Upper lobe of right lung (tissue), 1 donor: ENCODE measurements around the gene FNIP1. TPM values are rescaled to one million over a fixed set of nuclear protein-coding genes. Genes with fewer than 3 reads are reported as not detected.

Source experiments
- ATAC-seq: fragments of 200-7000 bp; cut with Tn5 transposase; one replicate; pipeline ENCODE4 v1.9.1; 2020; ENCODE audit warnings: mild to moderate bottlenecking, moderate library complexity
- DNase-seq: peaks from one replicate; pipeline ENCODE4 v3.0.0-alpha.2; 2020
- H3K27ac ChIP-seq: fragments of 200-600 bp; one replicate; pipeline ENCODE4 v1.8.0; 2022
- H3K27me3 ChIP-seq: fragments of 200-600 bp; one replicate; pipeline ENCODE4 v1.8.0; 2022; ENCODE audit warnings: mild to moderate bottlenecking
- H3K36me3 ChIP-seq: fragments of 200-600 bp; one replicate; pipeline ENCODE4 v1.8.0; 2022
- H3K4me1 ChIP-seq: fragments of 200-600 bp; one replicate; pipeline ENCODE4 v1.8.0; 2022
- H3K4me3 ChIP-seq: fragments of 200-600 bp; one replicate; pipeline ENCODE4 v1.8.0; 2022; ENCODE audit warnings: mild to moderate bottlenecking
- H3K9me3 ChIP-seq: fragments of 200-600 bp; one replicate; pipeline ENCODE4 v1.8.0; 2022
- CTCF ChIP-seq: fragments of 200-600 bp; IDR thresholded peaks from one replicate; pipeline ENCODE4 v1.8.0; 2022; ENCODE audit warnings: antibody characterized with exemption
- intact Hi-C: fragments of 100-400 bp; cut with DNase I; formaldehyde crosslinking; loops from one replicate; pipeline ENCODE4 v1.11.0; 2022
- total RNA-seq: library from RNA; stranded (reverse); fragmentation: NEBNext Ultra II Directional; extraction: Animal tissue kit (Norgen Biotek cat#: 25700); gene quantifications from one replicate; pipeline ENCODE4 v1.2.1, GENCODE V29; 2021
- donor health status: DM: no; HTN: yes; CAD: no; lungs with severe emphysema.

The FNIP1 gene
- total RNA-seq, 1 donor from 2014 or later = 42.7 TPM

GRCh38 chr5:131608597-131608996 lies 188.2 kb downstream of the FNIP1 start:
- Histone ChIP-seq H3K27me3 (no peaks in the 10 kb centered on the region), H3K36me3 (no peaks in the 10 kb centered on the region), H3K4me1 (peaks cover 6% of the 10 kb centered on the region), H3K9me3 (no peaks in the 10 kb centered on the region), H3K4me3 (no peak overlapping the region), H3K27ac (no peak overlapping the region)
- intact Hi-C loops = no loop called here
- DNase-seq (no peak), ATAC-seq (no peak)
- TF ChIP-seq CTCF = no peak

GRCh38 chr5:131607903-131608540 lies 188.8 kb downstream of the FNIP1 start:
- Histone ChIP-seq H3K9me3 (no peaks in the 10 kb centered on the region), H3K4me1 (peaks cover 6% of the 10 kb centered on the region), H3K4me3 (no peak overlapping the region), H3K27me3 (no peaks in the 10 kb centered on the region), H3K27ac (no peak overlapping the region), H3K36me3 (peaks cover 2% of the 10 kb centered on the region)
- no peak for ATAC-seq
- no peak for TF ChIP-seq CTCF
- DNase-seq = no peak
- intact Hi-C loops = no loop called here

- no peak for TF ChIP-seq CTCF
- Histone ChIP-seq H3K4me1 (peaks cover 6% of the 10 kb centered on the region), H3K27me3 (no peaks in the 10 kb centered on the region), H3K36me3 (peaks cover 8% of the 10 kb centered on the region), H3K27ac (no peak overlapping the region), H3K4me3 (no peak overlapping the region), H3K9me3 (no peaks in the 10 kb centered on the region)
- intact Hi-C loops = no loop called here
- DNase-seq (no peak), ATAC-seq (no peak)
These were observed 189.4 kb downstream of the FNIP1 start for GRCh38 chr5:131607418-131607817.

GRCh38 chr5:131605086-131605485 lies 191.7 kb downstream of the FNIP1 start:
- Histone ChIP-seq H3K9me3 (no peaks in the 10 kb centered on the region), H3K4me1 (peaks cover 6% of the 10 kb centered on the region), H3K4me3 (no peak overlapping the region), H3K36me3 (peaks cover 9% of the 10 kb centered on the region), H3K27ac (no peak overlapping the region), H3K27me3 (no peaks in the 10 kb centered on the region)
- DNase-seq (no peak), ATAC-seq (no peak)
- no peak for TF ChIP-seq CTCF
- intact Hi-C loops = no loop called here

- Histone ChIP-seq H3K27ac (no peak overlapping the region), H3K27me3 (no peaks in the 10 kb centered on the region), H3K36me3 (peaks cover 4% of the 10 kb centered on the region), H3K9me3 (no peaks in the 10 kb centered on the region), H3K4me3 (no peak overlapping the region), H3K4me1 (no peaks in the 10 kb centered on the region)
- TF ChIP-seq CTCF = no peak
- intact Hi-C loops = loop anchor here (10.0 kb wide), 1 partner anchor 409 kb away; no protein-coding TSS in a partner anchor
- ATAC-seq (no peak), DNase-seq (no peak)
These were observed 201.5 kb downstream of the FNIP1 start for GRCh38 chr5:131595088-131596033.
